Posterior vena cava (tissue), 2 donors: ENCODE measurements around the gene NFIC. TPM values are rescaled to one million over a fixed set of nuclear protein-coding genes. Genes with fewer than 3 reads are reported as not detected.

Experiments used
- total RNA-seq, 2 donors: library from RNA; stranded (reverse); fragmentation: NEBNext Ultra II Directional; extraction: Animal tissue kit (Norgen Biotek cat#: 25700); gene quantifications; one replicate each; pipeline ENCODE4 v1.2.1, GENCODE V29; 2021
- donor health status: DM: yes; HTN: yes; CAD: no.
- donor health status: DM: yes; HTN: yes; CAD: no.

NFIC gene
- total RNA-seq, 2 donors from 2014 or later, result 196 to 223 TPM

Other genes with a start within 250 kb of the NFIC start
- gene GNA15, start 230.6 kb upstream of the NFIC start, total RNA-seq, result 1 to 10 TPM; 7.0 to 9.9 TPM
- gene S1PR4, start 187.8 kb upstream of the NFIC start, total RNA-seq, result 1 to 10 TPM; 1.7 to 3.1 TPM
- gene NCLN, start 180.7 kb upstream of the NFIC start, total RNA-seq, result 10 to 100 TPM; 37.7 to 40.4 TPM
- gene CELF5, start 141.9 kb upstream of the NFIC start, total RNA-seq, result not detected
- gene SMIM24, start 113.9 kb downstream of the NFIC start, total RNA-seq, result not detected
- gene SMIM44, start 116.9 kb downstream of the NFIC start, total RNA-seq, result not detected
- gene DOHH, start 134.1 kb downstream of the NFIC start, total RNA-seq, result 10 to 100 TPM; 10.1 to 10.7 TPM
- 10 to 100 TPM; 29.0 to 29.5 TPM for gene FZR1, start 139.7 kb downstream of the NFIC start, total RNA-seq
- 1 to 10 TPM in 1 of 2 donors, under 1 TPM in 1; 0.90 to 2.6 TPM for gene TEKTIP1, start 172.6 kb downstream of the NFIC start, total RNA-seq
- gene MFSD12, start 191.0 kb downstream of the NFIC start, total RNA-seq, result 10 to 100 TPM; 49.6 to 52.7 TPM
- gene HMG20B, start 206.4 kb downstream of the NFIC start, total RNA-seq, result 100 to 1,000 TPM in 1 of 2 donors, 10 to 100 TPM in 1; 96.8 to 111 TPM
- gene GIPC3, start 218.9 kb downstream of the NFIC start, total RNA-seq, result 10 to 100 TPM; 13.9 to 14.6 TPM
- gene TBXA2R, start 240.3 kb downstream of the NFIC start, total RNA-seq, result 10 to 100 TPM; 46.9 to 49.6 TPM